ENCODE measurements around the gene PAIP2.
"Not testable (repeated sequence)": the region's sequence is repeated elsewhere in the genome, so short reads cannot be mapped to it uniquely, and the experiment has no call there.

PAIP2 gene

DNA sequence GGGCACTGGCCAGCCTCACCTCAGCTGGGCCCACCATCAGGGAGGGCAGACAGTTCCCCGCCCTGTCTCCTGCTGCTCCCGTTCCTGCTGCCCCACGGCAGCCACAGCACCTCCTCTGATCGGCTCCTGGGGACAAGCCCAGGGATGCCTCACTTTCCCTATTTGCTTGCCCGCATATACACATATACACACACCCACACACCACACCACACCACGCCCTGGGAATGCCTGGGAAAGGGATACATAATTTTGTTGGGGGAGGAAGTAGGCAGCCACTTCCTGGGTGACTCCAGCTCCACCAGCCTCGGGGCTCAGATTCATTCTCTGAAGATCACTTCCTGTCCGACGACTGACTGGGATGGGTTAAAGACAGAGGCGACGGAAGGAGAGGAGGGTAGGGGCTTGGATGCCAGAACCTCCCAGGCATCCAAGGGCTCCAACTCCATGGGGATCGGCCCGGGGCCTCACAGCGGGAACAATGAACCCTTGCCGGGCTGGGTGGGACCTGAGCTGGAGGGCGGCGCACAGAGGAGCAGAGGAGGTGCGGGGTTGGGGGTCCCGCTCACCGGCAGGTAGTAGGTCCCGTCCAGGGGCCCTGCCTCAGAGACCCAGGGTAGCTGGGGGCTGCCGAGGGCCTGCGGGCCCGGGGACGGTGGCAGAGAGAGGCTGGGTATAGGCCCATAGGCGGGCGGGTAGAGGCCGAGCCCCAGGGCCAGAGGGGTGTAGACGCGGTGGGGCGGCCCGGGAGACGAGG lies 50.1 kb downstream of the PAIP2 start:
- no peak for DNase-seq (ENCODE audit: low read depth in 1 of 2, low spot score in 1 of 2)

DNA sequence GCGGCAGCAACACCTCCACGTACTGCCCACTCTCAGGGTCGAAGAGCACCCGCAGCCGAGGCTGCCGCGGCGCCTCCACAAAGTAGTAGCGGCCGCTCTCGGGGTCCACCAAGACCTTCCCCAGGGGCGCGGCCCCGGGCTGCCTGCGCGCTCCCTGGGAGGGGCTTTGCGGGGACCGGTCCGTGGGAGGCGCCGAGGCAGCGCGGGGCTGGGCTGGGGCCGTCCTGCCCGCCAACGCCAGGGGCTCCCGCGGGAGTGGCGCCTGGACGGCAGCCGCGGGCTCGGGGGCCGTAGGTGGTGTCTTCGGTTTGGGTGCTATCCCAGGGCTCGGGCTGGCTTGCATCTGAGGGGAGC lies 50.6 kb downstream of the PAIP2 start:
- no peak for DNase-seq (ENCODE audit: low read depth in 1 of 2, low spot score in 1 of 2)

DNA sequence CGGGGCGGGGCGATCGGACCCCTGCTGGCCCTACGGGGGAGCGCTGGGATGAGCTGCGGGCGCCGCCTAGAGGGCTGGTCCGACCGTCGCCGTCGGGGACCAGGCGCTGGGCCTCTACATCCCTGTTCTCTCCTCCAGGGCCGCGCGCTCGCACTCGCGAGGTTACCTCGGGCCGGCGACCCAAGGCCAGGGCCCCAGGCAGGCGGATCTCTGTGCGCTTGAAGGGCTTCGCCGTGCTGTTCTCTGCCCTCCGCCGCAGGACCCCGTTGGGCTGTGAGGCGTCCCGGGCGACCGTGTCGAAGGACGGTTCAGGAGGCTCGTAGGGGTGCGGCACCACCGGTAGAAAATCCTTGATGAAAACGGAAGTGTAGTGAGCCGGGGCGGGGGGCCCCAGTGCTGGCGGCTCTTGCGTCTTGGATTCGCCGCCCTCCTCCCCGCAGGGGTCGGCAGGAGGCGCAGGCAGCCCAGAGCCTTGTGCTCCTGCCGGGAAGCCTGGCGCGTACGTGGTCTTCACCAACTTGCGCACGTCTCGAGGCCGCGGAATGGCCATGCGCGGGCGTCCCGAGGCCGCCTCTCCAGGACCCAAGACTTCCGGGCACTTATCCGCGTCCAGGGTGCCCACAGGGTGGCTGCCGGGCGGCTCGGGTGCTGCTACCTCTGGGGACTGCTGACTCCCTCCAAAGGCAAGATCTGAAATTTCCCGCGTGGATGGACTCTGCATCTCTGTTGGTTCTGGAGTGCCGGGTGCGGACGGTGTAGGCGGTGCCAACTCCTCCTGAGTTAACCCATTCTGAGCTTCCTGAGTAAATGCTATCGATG lies 51.2 kb downstream of the PAIP2 start:
- DNase-seq (ENCODE audit: low read depth in 1 of 2, low spot score in 1 of 2), result peak; percentile 47 to 64

DNA sequence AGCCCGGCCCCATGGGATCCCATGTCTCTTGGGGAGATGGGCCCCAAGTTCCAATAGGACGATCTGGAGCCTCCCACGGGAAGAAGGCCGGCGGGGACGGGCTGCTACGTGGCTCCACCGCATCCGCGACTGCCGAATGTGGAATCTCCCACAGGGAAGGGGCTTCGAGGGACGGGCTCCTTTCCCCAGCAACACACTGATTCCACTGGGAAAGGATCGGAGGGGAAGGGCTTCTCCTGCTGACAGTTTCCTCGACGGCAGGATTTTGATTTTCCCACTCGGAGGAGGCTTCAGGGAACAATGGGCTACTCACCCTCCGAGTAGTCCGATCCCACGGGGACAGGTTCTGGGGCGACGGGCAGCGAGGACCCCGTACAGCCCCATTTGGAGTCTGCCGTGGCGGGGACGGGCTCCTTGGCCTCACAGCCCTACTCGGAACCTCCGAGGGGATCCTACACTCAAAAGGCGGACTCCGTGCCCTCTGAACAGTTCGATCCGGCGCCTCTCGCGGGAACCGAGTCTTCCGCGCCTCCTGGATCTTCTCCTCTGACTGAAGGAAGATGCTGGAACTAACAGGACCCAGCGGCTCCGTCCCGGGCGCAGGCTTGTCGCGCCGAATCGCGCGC lies 52.0 kb downstream of the PAIP2 start:
- DNase-seq (ENCODE audit: low read depth in 1 of 2, low spot score in 1 of 2), result no peak

DNA sequence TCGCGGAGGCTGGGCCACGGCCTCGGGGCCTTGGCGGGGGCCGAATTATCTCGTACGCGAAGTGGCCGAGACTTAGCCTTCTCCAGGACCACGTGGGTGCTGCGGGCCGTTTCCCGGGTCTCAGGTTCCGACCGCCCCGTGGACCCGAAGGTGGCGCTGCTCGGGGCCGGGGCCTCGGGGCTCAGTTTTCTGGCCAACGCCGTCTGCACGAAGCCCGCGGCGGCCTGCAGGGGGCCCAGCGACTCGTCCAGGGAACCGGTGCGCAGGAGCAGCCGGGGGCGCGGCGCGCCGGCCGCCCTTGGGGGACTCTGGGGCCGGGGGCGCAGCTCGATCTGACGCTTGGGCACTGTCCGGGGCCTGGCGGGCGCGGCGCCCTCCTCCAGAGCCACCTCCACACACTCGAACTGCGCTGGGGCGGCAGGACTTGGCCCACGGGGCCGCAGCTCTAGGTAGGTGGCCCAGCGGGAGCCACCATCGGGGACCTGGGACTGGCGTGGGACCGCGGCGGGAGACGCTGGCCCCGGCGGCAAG lies 52.5 kb downstream of the PAIP2 start:
- peak in 1 of 2 donors; percentile 31 for DNase-seq (ENCODE audit: low read depth in 1 of 2, low spot score in 1 of 2)

DNA sequence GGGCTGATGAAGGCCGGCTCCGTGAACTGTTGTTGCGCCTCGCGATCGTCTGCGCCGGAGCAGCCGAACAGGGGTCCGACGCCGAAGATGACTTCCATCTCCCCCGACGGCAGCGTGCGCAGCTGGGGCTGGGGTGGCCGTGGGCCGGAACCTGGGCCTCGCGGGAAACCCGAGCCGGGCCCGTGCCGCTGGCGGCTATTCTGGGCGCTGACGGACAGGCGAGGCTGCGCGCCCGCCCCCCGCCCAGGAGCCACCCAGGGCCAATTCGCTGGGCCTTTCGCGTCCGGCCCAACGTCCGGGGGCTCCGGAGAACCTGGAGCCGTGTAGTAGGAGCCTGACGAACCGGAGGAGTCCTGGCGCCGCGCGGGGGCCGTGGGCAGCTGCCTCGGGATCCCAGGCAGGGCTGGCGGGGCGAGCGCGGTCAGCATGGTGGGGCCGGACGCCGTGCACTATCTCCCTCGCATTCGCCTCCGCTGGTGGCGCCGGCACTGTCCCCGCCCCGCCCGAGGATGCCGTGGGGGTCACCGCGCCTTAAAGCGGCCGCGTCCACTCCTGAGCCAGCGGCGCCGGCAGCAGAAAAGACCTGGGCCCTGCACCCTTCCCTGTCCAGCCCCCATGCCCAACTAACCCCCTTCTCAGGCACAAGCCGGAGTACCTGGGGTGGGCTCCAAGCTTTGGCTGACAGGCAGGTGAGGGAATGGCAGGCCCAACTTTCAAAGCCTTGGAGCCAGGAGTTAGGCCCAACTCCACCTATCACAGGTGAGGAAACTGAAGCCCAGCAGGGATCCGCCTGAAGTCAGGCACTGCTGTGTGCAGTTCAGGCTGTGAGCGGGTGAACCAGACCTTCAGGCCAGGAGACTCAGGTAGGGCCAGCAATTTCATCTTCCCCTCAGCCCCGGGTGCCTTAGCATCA lies 53.3 kb downstream of the PAIP2 start, which contains the start of gene PROB1:
Gene PROB1, minus strand, starts transcription at position 451 of the 913 bp plus-strand sequence. Its CDS starts 23 bp downstream, at position 428.
- no peak for DNase-seq (ENCODE audit: low read depth in 1 of 2, low spot score in 1 of 2)

DNA sequence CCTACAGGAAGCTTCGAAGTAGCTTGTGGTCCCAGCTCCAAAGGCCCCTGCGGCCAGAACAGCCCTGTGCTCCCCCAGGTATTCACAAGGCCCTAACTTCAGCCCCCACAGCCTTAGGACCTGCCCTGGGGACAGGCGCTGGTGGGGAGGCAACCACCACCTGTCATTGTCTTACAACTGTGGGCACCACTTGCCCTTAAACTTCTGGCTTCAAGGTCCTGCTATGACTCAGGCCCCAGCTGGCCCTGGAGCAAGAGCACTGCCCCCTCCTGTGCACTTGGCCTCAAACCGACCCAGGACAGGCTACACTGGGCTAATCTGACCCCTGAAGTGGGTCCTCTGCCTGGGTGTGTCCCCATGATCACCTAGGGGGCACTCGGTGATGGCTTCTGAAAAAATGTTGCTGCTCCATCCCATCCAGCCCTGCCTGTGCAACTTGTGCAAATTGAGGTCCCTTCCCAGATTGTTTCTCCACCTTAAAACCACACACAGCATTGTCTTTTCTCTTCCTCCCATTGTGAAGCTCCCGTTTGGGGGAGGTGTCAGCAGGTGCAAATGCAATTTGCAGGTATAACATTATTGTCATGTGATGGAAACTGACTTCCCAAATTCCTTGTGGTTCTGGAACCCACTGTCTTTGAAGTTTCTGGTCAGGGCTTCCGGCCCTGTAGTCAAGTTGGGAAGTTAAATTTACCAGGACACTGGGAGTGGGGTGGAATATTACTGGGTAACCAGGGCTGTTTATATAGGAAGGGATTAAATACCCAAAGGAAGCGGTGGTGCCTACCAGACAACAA lies 54.4 kb downstream of the PAIP2 start:
- DNase-seq (ENCODE audit: low read depth in 1 of 2, low spot score in 1 of 2), result no peak

DNA sequence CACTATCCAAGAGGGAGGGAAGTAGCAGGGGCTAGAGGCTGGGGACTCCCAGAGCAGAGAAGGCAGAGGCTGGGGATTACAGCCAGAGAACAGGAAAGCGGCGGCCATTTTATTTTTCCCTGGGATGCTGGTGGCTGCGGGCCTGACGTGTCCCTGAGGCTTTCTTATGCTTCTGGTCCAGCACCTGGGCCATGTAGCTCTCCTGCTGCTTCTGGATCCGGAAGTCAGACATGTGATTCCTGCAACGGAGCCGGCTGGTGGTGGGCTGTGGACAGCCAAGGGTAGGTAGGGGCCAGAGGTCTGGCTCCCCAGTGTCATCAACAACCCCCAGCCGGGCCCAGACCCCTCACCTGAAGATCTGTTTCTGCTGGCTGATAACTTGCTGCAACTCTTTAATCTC lies 55.0 kb downstream of the PAIP2 start:
- no peak for DNase-seq (ENCODE audit: low read depth in 1 of 2, low spot score in 1 of 2)

DNA sequence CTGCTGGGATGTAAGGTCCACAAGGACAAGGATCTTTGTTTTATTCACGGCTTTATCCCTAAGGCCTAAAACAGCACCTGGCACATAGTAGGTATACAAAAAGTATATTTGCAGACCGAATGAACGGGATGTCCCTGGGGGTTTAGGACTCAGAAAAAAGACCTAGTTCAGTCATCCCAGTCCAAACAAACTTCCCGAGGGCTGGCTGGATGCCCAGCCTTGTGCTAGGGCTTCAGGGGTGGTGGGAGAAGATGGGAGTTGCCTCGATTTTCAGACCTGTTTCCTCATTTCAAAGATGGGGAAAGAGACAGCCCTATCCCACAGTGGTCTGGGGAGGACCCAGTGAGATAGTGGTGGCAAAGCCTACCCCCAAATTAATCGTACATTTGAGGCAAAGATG lies 56.3 kb downstream of the PAIP2 start:
- no peak for DNase-seq (ENCODE audit: low read depth in 1 of 2, low spot score in 1 of 2)

DNA sequence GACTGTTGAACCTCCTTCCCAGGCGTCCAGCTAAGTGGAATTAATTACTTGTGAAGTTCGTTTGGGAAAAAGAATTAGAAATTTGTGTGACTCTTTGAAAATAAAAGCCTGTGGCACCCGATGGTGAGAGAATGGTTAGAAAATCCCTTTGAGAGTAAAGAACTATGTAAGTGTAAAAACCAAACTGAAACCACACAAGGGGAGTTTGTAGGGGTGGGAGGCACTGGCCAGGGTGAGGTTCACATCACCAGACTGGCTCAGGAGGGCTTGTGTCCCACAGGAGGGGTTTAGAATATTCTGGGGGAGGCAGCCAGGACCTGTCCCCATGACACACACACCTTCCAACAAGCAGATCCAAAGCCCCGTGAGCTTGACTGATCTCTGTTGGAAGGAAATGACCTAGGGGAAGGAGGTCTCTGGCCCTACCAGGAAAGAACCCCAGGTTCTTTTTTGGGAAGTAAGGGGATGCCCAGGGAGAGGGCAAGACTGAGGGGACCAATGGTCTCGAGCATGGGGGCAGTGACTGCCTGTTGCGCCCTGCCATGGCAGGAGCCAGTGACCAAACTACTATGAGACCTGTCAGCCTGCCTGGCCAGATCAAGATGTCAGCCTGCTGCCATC lies 58.0 kb downstream of the PAIP2 start:
- no peak for DNase-seq (ENCODE audit: low read depth in 1 of 2, low spot score in 1 of 2)

DNA sequence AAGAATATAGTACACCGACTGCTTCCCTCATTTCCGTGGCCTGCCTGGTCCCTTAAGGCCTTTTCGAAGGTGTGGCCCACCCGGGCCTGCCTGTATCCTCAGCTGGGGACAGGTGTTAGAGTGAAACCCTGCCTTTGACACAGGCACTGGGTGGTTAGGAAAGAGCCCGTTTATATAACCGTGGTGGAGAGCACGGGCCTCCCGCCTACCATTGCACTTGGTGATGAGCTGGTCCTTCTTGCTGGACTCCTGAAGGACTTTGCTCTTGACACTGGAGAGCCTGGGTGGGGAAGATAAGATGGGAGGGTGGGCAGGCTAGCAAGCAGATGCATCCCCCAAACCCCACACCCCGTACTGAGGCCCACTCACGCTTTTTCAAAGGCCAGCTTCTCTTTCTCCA lies 59.9 kb downstream of the PAIP2 start:
- no peak for DNase-seq (ENCODE audit: low read depth in 1 of 2, low spot score in 1 of 2)

DNA sequence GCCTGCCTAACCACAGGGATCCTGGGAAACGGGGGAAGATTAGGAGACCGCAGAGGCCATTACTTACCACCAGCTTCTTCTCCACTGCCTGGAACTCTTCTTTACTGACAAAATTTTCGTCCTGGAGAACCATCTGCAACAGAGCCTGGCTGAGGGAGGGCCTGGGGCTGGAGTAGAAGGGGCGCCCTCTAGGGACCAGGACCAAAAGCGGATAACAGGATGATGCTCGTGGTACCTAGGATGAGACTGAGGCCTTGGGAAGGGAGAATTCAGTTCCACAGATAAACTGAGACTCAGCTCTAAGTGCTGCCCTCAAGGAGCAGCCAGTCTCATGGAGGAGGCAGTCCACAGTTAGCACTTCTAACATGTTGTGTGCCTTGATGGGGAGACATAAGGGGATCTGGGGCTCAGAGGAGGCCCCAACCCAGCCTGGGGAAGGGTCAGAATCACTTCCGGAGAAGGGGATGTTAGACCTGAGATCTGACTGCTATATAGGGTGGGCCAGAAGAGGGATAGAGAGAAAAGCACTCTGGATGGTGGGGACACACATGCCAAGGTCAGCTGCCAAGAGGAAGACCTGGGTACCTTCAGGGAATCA lies 61.0 kb downstream of the PAIP2 start:
- no peak for DNase-seq (ENCODE audit: low read depth in 1 of 2, low spot score in 1 of 2)

DNA sequence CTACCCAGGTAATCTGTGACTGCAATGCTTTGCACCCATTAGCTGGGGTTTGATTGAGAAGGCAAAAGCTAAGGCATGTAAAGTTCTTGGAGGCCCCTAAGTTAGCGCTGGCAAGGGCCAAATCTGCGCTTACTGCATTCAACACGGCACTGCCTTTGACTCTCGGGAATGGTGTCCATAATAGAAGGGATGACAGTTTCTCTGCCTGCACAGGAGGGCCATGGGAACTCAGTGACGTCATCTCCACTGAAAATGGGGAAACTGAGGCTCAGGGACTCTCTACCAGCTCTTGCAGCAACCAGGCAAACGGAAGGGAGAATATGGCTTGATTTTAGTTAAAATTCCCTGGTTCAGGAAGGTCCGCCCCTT lies 61.7 kb downstream of the PAIP2 start:
- DNase-seq (ENCODE audit: low read depth in 1 of 2, low spot score in 1 of 2), result no peak

DNA sequence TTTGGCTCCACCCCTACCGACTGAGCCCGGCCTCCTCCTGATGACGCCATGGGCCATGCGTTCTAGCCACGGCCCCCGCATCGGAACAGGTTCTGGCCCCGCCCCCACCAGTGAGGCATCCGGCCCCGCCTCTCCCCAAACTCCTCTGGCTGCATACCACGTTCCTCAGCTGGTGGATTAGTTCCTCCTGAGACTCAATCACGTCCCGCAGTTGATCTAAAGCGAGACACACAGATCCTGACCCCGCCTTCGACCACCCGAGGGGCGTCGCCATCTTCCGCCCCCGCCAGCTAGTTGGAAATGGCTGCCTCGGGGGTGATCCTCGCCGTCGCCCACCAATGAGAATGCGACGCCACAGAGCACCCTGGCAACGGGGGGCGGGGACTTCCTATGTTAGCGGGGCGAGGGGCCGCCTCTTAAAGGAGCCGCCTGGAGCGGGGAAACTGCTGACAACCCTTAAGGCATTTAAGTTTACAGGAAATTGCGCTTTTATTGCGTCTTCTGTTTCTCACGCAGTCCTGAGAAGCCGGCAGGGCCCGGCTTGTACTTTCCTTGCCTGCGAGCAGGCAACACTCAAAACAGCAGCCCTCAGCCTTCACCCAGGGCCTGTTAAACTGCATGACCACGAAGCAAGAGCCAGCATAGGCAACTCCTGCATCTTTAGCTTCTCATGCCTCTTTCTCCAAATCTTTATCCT lies 62.3 kb downstream of the PAIP2 start, which contains the start of gene SPATA24:
Gene SPATA24, minus strand, starts transcription at position 303 of the 697 bp plus-strand sequence. Its CDS starts 29 bp downstream, at position 274.
- DNase-seq (ENCODE audit: low read depth in 1 of 2, low spot score in 1 of 2), result peak; percentile 94 to 95

DNA sequence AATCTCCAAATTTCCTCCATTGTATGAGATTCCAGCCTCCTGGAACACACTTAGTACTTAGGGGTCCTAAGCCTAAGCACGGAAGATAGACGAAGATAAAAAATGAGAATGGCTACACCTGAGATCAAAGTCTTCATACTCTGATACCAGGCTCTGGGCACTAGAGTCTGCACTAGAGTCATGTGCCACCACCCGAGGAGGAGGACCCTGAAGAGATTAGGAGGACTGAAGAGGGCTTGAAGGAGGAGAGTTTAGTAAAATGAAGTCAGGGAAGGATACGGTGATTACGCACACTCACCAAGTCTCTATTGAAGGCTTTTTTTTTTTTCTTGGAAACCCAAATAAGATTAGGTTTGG lies 62.8 kb downstream of the PAIP2 start:
- no peak for DNase-seq (ENCODE audit: low read depth in 1 of 2, low spot score in 1 of 2)

DNA sequence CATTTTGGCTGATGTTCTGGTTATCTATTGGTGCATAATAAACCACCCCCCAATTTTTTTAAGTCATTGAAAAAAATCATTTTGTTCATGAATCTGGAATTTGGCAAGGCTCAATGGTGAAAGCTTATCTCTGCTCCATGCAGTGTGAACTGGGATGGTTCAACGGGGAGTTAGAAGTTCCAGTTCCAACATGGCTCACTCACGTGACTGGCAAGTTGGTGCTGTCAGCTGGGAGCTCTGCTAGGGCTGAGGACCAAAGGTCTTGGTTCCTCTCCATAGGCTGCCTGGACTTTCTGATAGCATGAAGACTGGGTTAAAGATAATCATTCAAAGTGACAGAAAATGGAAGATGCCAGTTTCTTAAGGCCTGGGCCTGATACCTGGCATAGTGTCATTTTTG lies 65.3 kb downstream of the PAIP2 start:
- no peak for DNase-seq (ENCODE audit: low read depth in 1 of 2, low spot score in 1 of 2)

DNA sequence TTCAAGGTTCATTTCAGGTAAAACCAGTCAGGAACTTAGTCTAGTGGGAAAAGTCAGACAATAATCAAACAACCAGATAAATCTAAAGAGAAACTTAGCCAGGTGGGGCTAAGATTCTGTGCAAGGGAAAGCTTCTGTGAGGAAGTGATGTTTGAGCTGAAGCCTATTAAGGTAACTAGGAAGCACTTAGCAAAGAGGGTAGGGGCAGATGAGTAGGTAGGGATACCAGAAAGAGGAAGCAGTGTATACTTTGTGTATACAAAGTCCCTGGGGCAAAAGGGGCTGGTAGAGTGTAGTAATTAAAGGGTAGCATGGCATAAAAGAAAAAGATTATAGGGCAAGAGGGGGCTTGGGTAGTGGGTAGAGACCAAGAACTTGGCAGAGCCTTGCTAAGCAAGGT lies 65.9 kb downstream of the PAIP2 start:
- DNase-seq (ENCODE audit: low read depth in 1 of 2, low spot score in 1 of 2), result no peak

DNA sequence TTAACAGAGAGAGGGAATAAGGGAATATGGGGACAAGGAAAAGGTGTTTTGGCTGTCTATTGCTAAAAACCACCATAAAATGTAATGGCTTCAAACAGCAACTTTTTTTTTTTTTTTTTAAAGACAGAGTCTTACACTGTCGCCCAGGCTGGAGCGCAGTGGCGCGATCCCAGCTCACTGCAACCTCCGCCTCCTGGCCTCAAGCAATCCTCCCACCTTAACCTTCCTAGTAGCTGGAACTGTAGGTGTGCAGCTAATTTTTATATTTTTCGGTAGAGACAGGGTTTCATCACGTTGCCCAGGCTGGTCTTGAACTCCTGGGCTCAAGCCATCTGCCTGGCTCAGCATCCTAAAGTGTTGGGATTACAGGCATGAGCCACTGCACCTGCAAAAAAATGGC lies 66.5 kb downstream of the PAIP2 start:
- DNase-seq (ENCODE audit: low read depth in 1 of 2, low spot score in 1 of 2), result no peak

DNA sequence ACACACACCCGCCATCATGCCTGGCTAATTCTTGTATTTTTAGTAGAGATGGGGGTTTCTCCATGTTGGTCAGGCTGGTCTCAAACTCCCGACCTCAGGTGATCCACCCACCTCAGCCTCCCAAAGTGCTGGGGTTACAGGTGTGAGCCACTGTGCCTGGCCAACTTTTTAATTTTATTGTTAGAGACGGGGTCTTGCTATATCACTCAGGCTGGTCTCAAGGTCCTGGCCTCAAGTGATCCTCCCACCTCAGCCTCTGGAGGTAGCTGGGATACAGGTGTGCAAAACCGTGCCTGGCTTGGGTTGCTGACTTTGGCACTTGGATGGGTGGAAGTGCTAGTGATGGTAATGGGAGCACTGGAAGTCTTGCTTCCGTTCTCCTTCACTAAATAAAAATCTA lies 67.5 kb downstream of the PAIP2 start:
- not testable (repeated sequence) for DNase-seq (ENCODE audit: low read depth in 1 of 2, low spot score in 1 of 2)
